GM19023 (cell line): ENCODE results near the gene TAS2R43.
"Not testable (repeated sequence)": the region's sequence is repeated elsewhere in the genome, so short reads cannot be mapped to it uniquely, and the experiment has no call there.

Experiments used
- ATAC-seq: cut with Tn5 transposase; IDR thresholded peaks from one replicate; pipeline ENCODE4 v1.9.1; 2021; ENCODE audit warnings: mild to moderate bottlenecking, moderate library complexity; ENCODE audit not compliant: unreplicated experiment

Gene TAS2R43

GRCh38 chr12:11092128-11092527 lies at the start of gene TAS2R43:
TSS of gene TAS2R43 (minus strand) at chr12:11092313. CDS start at chr12:11092229, 84 bp downstream.
- ATAC-seq: no peak

GRCh38 chr12:11136075-11136474 lies 44.0 kb upstream of the TAS2R43 start:
- ATAC-seq: no peak

GRCh38 chr12:11134305-11134704 lies 42.2 kb upstream of the TAS2R43 start, which contains the start of gene TAS2R30:
TSS of gene TAS2R30 (minus strand) at chr12:11134644. CDS start at chr12:11134244, 400 bp downstream.
- no peak for ATAC-seq

- ATAC-seq: no peak
These were observed 41.7 kb upstream of the TAS2R43 start for GRCh38 chr12:11133816-11134215.

DNA sequence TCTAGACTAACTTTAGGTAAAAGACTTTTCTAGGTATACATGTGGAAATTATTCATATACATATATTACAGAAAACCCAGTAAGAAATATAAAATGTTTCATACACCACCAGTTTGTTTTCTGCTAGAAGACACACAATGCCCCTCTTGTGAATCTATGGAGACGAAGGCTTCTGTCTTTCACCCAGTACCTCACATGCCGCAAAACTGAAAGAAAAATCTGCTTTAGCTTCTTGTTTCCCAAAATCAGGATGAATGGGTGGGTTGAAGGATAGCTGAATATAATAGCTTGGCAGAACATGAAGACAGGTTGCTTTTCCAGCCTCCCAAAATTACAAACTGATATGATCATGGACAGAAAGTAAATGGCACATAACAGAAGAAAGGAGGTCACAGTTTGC lies 41.0 kb upstream of the TAS2R43 start:
- ATAC-seq: no peak

- ATAC-seq: no peak
These were observed 38.9 kb upstream of the TAS2R43 start for GRCh38 chr12:11130999-11131398.

- ATAC-seq: no peak
These were observed 38.3 kb upstream of the TAS2R43 start for GRCh38 chr12:11130382-11130781.

- not testable (repeated sequence) for ATAC-seq
These were observed 22.0 kb upstream of the TAS2R43 start for GRCh38 chr12:11114130-11114529.

DNA sequence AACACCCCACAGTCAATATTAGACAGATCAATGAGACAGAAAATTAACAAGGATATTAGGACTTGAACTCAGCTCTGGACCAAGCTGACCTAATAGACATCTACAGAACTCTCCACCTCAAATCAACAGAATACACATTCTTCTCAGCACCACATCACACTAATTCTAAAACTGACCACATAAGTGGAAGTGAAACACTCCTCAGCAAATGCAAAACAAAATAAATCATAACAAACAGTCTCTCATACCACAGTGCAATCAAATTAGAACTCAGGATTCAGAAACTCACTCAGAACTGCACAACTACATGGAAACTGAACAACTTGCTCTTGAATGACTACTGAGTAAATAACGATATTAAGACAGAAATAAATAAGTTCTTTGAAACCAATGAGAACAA lies 19.1 kb upstream of the TAS2R43 start:
- not testable (repeated sequence) for ATAC-seq

DNA sequence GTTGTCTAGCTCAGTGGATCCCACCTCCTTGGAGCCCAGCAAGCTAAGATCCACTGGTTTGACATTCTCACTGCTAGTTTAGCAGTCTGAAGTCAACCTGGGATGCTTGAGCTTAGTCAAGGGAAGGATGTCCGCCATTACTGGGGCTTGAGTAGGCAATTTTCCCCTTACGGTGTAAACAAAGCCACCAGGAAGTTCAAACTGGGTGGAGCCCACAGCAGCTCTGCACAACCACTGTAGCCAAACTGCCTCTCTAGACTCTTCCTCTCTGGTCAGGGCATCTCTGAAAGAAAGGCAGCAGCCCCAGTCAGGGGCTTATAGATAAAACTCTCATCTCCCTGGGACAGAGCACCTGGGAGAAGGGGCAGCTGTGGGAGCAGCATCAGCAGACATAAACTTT lies 16.7 kb upstream of the TAS2R43 start:
- no peak for ATAC-seq

DNA sequence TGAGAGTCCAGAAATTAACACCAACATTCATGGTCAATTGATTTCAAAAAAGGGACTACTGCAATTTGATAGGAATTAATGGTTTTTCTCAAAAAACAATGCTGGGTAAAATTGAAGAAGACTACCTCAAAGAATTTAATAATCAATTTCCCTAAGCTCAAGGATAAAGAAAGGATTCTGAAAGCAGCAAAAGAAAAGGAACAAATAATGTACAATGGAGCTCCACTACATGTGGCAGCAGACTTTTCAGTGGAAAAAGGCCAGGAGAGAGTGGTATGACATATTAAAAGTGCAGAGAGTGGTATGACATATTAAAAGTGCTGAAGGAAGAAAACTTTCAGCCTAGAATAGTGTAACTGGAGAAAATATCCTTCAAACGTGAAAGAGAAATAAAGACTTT lies 15.6 kb upstream of the TAS2R43 start:
- no peak for ATAC-seq

GRCh38 chr12:11106288-11106687 lies 14.2 kb upstream of the TAS2R43 start:
- ATAC-seq: no peak

DNA sequence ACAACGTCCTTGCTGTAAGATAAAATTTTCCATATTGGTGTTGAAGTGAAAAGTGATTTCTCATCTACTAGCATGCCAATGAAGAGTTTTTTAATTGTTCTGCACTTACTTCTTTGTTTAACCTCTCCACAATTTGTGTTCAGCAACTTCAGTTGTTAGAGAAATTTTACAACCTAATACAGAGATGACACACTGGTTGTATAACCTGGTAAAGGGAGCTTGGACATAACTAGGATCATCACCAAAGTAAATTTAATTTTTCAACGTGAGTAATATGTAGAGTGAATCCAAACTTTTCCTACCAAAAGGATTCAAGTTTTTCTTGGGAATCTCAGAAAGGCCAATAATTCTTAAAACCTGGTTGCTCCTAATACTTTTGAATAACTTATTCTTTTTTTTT lies 13.4 kb upstream of the TAS2R43 start:
- no peak for ATAC-seq

GRCh38 chr12:11094910-11095309 lies 2.8 kb upstream of the TAS2R43 start:
- not testable (repeated sequence) for ATAC-seq

GRCh38 chr12:11089246-11089645 lies 2.9 kb downstream of the TAS2R43 start:
- ATAC-seq: no peak

GRCh38 chr12:11085419-11085818 lies 6.7 kb downstream of the TAS2R43 start:
- ATAC-seq: no peak

GRCh38 chr12:11081987-11082386 lies 10.1 kb downstream of the TAS2R43 start:
- no peak for ATAC-seq

DNA sequence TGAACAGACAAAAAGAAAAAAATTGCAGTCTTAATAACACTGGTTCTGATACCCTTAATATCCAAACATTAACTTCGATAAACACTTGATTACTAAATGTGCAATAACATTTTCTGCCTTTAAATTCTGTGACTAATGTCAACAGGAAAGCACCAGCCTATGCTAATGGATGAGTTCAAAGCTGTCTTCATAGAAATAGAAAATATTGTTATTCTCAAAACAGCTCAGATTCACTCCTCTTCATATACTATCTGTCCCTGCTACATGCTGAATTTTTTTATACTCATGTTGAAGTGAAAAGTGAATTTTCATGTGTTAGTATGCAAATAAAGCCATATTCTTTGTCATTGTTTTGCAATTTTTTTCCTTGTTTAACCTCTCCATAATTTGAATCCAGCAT lies 13.9 kb downstream of the TAS2R43 start:
- ATAC-seq: no peak

- ATAC-seq: no peak
These were observed 16.5 kb downstream of the TAS2R43 start for GRCh38 chr12:11075642-11076041.

GRCh38 chr12:11071414-11071813 lies 20.7 kb downstream of the TAS2R43 start:
- no peak for ATAC-seq

GRCh38 chr12:11070999-11071398 lies 21.1 kb downstream of the TAS2R43 start:
- no peak for ATAC-seq

DNA sequence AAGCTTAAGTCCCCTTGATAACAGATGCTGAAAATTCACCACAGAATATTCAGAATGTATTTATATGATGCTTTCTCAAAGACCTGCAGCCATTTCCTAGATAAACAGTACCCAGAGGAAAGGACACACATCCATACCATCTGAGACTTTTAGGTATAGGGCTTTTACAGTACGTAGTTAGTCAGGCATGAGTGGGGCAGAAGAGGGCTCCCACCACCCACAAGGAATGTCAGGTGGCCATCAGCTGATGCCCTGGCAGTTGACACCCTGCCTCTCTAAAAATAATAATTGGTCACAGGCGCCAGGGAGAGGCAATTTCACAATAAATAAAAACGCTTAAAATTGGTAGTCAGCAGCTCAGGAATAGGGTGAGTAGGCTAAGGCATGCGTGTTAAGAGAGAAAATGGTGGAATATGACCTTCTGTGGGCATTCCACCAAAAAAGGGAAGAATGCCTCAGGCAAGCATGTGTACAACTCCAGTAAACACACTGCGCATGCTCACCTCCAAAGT lies 22.2 kb downstream of the TAS2R43 start:
- ATAC-seq: no peak

GRCh38 chr12:11067514-11067913 lies 24.6 kb downstream of the TAS2R43 start:
- ATAC-seq: no peak
